ENCODE results near the gene KCNAB1. TPM values are rescaled to one million over a fixed set of nuclear protein-coding genes. Genes with fewer than 3 reads are reported as not detected.

The KCNAB1 gene
- total RNA-seq, 1 donor from 2014 or later, result 0.79 TPM

DNA sequence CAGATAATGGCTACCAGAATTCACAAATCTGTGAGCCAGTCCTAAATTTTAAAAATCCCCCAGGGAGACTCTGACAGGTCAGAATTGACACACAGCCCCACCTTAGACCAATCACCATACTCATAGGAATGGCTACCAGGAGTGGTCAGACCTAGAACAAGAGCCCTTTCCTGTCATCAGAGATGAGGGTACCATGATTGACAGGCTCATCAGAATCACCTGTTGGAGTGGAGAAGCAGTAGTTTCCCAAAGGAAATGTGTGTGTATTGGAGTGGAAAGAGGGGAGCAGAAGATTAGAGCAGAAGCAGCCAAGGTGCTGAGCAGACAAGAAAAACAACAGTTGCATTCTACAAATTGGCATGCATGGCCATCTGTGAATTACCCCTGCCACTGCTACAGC, 461.6 kb downstream of the KCNAB1 start:
- Mint-ChIP-seq H3K27me3 (ENCODE audit: low read depth) (no peaks in the 10 kb centered on the region), H3K36me3 (ENCODE audit: low read depth) (no peaks in the 10 kb centered on the region), H3K4me1 (peaks cover 9% of the 10 kb centered on the region), H3K27ac (ENCODE audit: unreplicated experiment) (no peak overlapping the region), H3K9me3 (no peaks in the 10 kb centered on the region), H3K4me3 (no peak overlapping the region)
- no peak for DNase-seq (ENCODE audit: low read depth, low spot score)
- TF ChIP-seq, protein P1, sequence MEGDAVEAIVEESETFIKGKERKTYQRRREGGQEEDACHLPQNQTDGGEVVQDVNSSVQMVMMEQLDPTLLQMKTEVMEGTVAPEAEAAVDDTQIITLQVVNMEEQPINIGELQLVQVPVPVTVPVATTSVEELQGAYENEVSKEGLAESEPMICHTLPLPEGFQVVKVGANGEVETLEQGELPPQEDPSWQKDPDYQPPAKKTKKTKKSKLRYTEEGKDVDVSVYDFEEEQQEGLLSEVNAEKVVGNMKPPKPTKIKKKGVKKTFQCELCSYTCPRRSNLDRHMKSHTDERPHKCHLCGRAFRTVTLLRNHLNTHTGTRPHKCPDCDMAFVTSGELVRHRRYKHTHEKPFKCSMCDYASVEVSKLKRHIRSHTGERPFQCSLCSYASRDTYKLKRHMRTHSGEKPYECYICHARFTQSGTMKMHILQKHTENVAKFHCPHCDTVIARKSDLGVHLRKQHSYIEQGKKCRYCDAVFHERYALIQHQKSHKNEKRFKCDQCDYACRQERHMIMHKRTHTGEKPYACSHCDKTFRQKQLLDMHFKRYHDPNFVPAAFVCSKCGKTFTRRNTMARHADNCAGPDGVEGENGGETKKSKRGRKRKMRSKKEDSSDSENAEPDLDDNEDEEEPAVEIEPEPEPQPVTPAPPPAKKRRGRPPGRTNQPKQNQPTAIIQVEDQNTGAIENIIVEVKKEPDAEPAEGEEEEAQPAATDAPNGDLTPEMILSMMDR (conservative IDR thresholded peaks at IDR 0.05), result no peak

DNA sequence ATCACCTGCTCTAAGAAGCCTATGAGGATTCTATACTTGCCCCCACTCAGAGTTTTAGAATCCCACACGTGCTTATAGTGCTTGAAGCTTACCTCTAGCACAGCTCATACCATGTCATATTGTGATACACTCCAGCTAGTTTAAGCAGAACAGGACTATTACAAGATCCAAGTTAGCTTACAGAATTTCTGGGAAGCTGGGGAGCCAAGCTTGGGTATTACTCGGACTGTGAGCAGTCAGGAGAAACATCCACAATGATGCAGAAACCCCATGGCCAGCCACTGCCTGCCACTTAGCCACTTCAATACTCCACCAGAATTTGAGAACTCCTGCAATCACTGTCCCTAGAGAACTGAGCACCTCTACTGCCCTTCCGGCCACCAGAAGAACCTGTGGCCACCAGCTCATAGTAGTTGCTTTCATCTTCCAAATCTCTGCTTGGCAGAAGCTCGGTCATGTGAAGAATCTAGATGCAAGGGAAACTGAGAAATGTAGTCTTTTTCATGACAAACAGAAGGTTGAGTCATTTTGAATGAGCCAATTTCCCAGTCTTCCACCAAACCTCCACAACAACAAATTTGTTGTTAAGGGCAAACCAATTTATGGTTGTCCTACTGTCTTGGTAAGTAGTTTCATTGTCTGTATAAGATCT, 462.3 kb downstream of the KCNAB1 start:
- no peaks in the 10 kb centered on the region for H3K9me3 Mint-ChIP-seq
- no peaks in the 10 kb centered on the region for H3K27me3 Mint-ChIP-seq (ENCODE audit: low read depth)
- no peak for DNase-seq (ENCODE audit: low read depth, low spot score)
- TF ChIP-seq, protein P1 (conservative IDR thresholded peaks at IDR 0.05), result no peak
- no peaks in the 10 kb centered on the region for H3K36me3 Mint-ChIP-seq (ENCODE audit: low read depth)
- peaks cover 8% of the 10 kb centered on the region for H3K4me1 Mint-ChIP-seq
- no peak overlapping the region for H3K27ac Mint-ChIP-seq (ENCODE audit: unreplicated experiment)
- no peak overlapping the region for H3K4me3 Mint-ChIP-seq

DNA sequence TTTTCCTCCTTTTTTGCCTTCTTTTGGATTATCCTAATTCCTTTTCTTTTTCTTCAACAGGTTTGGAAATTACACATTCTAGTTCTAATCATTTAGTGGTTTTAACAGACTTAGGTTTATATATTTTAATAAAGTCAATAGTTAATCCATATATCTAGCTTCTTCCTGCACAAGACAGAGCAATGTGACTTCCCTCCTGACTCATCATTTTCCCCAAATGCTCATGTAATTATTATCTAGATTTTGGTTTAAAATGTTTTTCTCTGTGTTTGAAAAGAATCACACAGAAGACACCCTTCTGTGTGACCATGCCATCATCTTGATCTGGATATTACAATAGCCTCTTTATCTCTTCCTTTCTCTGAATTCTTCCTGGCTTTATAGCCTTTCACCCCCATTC, 463.1 kb downstream of the KCNAB1 start:
- Mint-ChIP-seq H3K4me1 (peaks cover 8% of the 10 kb centered on the region), H3K9me3 (no peaks in the 10 kb centered on the region), H3K36me3 (ENCODE audit: low read depth) (no peaks in the 10 kb centered on the region), H3K27ac (ENCODE audit: unreplicated experiment) (peak overlapping the region; percentile 53), H3K4me3 (no peak overlapping the region), H3K27me3 (ENCODE audit: low read depth) (no peaks in the 10 kb centered on the region)
- no peak for DNase-seq (ENCODE audit: low read depth, low spot score)
- TF ChIP-seq, protein P1 (conservative IDR thresholded peaks at IDR 0.05), result no peak

DNA sequence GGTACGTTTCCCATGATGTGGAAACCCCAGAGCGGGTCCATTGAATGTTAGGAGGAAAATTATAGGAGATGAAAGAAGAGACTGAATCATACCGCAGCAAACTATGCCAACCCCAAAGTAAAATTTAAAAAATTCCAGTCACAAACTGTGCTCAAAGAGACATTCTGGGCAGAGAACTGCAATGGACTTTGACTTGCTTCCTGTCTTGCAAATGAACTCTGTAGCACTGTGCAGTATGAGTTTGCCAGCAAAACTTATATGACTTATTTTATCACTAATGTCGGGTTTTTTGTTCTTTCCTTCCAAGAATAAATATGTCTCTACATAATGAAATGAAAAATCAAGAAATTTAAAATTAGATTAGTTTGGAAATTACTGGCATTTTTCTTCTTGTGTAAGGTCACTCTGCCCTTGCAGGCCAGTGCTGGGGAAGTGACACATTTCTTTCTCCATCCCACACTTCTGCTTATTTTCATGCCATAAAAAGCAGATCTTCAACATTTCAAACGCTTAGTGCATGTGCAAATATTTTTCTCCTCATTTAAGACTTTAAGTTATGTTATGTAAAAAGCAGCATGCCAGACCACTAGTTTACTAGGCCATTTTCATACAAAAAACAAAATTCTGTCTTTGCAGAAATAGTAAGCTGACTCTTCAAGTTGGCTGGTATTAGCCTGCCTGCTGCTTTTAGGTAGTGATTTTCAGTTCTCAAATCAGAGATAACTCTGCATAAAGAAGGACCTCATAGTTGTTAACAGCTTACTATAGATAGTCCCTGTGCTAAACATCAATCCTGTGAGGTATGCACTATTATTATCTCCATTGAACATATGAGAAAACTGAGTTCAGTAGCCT, 466.8 kb downstream of the KCNAB1 start:
- H3K9me3 Mint-ChIP-seq, result peaks cover 8% of the 10 kb centered on the region
- H3K27ac Mint-ChIP-seq (ENCODE audit: unreplicated experiment), result no peak overlapping the region
- TF ChIP-seq, protein P1 (conservative IDR thresholded peaks at IDR 0.05), result no peak
- no peaks in the 10 kb centered on the region for H3K36me3 Mint-ChIP-seq (ENCODE audit: low read depth)
- no peak overlapping the region for H3K4me3 Mint-ChIP-seq
- H3K4me1 Mint-ChIP-seq, result peaks cover 8% of the 10 kb centered on the region
- H3K27me3 Mint-ChIP-seq (ENCODE audit: low read depth), result no peaks in the 10 kb centered on the region
- DNase-seq (ENCODE audit: low read depth, low spot score), result no peak

DNA sequence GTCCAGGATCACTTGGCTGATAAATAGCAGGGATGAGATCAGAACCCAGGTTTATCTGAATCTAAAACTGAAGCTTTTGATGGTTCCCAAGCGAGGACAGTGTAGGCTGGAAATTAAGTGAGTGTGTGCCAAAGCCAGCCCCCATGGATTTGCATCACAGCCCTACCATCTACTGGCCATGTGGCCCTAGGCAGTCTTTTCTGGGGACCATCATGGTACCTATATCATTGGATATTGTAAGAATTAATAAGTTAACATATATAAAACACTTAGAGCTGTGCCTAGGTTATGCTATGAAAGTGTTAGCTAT, 467.3 kb downstream of the KCNAB1 start:
- TF ChIP-seq, protein P1 (conservative IDR thresholded peaks at IDR 0.05), result no peak
- Mint-ChIP-seq H3K27ac (ENCODE audit: unreplicated experiment) (no peak overlapping the region), H3K4me1 (peaks cover 8% of the 10 kb centered on the region), H3K27me3 (ENCODE audit: low read depth) (no peaks in the 10 kb centered on the region), H3K4me3 (no peak overlapping the region), H3K36me3 (ENCODE audit: low read depth) (no peaks in the 10 kb centered on the region), H3K9me3 (peaks cover 8% of the 10 kb centered on the region)
- no peak for DNase-seq (ENCODE audit: low read depth, low spot score)

Other genes starting within 250 kb of the KCNAB1 start
- 129 and 131 TPM in 2 replicates for gene GMPS, start 249.9 kb upstream of the KCNAB1 start, total RNA-seq

Data from neural crest cell (in vitro differentiated cells).